Esophagus muscularis mucosa (tissue), 3 donors: ENCODE data around the gene TRPM7.

Experiments used
- CTCF ChIP-seq, 3 experiments: fragments of 200-600 bp in 2 of 3; fragments of 450-650 bp in 1 of 3; sonication (generic) in 2 of 3; IDR thresholded peaks; one replicate each; pipeline ENCODE4 v1.5.1; 2017 to 2019; ENCODE audit warnings: antibody characterized with exemption in 3 of 3, mild to moderate bottlenecking in 2 of 3, moderate library complexity in 1 of 3
- POLR2AphosphoS5 ChIP-seq, 2 donors: sonication (generic); formaldehyde crosslinking; IDR thresholded peaks; one replicate each; pipeline ENCODE4 v1.6.1; 2017; ENCODE audit warnings: antibody characterized with exemption in 2 of 2

- TF ChIP-seq POLR2AphosphoS5 (IDR thresholded peaks at IDR 0.05) (no peak), CTCF (IDR thresholded peaks at IDR 0.05) (no peak)
These were observed 5.1 kb downstream of the TRPM7 start for GRCh38 chr15:50681467-50681866.
